GM10266 (cell line): Measurements from ENCODE around the gene THADA.
"Not testable (repeated sequence)": the region's sequence is repeated elsewhere in the genome, so short reads cannot be mapped to it uniquely, and the experiment has no call there.

ENCODE experiments used
- DNase-seq: peaks from one replicate; pipeline ENCODE4 v3.0.0; 2012; ENCODE audit errors: extremely low spot score
- TF ChIP-seq, protein P1 (sequence below): IDR thresholded peaks from 2 replicates; pipeline ENCODE4 v1.5.1; 2012; ENCODE audit warnings: mild to moderate bottlenecking, low read depth; ENCODE audit not compliant: control insufficient read depth, insufficient read depth; ENCODE audit errors: missing control alignments

THADA gene

DNA sequence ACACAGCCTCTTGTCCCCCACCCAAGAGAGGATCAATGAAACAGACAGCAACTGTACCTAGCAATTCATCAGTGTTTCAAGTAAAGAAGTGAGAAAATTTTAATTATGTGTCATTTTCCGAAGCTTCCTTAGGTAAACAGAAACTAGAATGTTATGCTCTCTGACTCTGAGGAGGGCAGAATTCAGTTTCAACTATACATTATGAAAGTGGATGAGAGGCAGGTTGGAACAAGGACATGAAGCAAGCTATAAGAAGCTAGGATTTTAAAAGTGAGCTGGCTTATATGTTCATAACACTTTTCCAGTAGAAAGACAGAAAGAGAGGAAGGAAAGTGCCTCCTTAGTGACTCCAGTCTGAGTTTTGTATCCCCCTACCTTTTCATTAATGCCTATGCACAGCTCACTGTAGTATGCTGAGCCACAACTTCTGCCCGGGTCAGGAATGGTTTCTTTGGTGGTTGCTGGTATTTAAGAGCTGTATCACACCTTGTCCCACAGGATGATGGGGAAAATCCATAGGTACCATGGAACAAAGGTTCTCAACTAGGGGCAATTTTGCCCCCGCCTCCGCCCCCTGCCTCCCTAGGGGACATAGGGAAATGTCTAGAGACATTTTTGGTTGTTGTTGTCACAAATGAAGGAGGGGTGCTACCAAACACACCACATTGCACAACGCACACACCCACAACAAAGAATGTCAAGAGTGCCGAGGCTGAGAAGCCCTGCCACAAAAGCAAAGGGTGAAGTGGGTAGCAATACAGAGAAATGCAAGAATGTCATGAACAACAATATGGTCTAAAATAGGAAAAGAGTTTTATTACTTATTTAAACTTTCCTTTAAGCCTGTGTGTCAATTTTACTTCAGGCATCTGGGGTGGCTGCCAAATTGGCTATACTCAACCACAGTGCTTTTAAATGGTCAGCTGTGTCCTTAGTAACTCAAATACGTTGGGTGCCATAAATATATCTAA lies 208.5 kb downstream of the THADA start:
- TF ChIP-seq, protein P1, sequence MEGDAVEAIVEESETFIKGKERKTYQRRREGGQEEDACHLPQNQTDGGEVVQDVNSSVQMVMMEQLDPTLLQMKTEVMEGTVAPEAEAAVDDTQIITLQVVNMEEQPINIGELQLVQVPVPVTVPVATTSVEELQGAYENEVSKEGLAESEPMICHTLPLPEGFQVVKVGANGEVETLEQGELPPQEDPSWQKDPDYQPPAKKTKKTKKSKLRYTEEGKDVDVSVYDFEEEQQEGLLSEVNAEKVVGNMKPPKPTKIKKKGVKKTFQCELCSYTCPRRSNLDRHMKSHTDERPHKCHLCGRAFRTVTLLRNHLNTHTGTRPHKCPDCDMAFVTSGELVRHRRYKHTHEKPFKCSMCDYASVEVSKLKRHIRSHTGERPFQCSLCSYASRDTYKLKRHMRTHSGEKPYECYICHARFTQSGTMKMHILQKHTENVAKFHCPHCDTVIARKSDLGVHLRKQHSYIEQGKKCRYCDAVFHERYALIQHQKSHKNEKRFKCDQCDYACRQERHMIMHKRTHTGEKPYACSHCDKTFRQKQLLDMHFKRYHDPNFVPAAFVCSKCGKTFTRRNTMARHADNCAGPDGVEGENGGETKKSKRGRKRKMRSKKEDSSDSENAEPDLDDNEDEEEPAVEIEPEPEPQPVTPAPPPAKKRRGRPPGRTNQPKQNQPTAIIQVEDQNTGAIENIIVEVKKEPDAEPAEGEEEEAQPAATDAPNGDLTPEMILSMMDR = no peak
- peak; percentile 38 for DNase-seq

DNA sequence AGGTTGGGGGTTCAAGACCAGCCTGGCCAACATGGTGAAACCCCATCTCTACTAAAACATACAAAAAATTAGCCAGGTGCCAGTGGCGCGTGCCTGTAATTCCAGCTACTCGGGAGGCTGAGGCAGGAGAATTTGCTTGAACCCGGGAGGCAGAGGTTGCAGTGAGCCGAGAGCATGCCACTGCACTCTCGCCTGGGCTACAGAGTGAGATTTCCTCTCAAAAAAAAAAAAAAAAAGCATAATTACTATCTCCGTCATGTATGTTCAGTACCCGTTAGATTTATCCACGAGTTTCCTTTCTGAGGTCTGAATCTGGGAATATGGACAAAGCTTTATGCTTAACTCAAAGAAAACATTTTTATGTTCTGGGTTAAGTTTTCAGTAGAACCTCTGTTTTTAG lies 209.2 kb downstream of the THADA start:
- not testable (repeated sequence) for DNase-seq

- TF ChIP-seq, protein P1 = no peak
- DNase-seq = no peak
Observed at GRCh38 chr2:43384143-43384542, 211.7 kb downstream of the THADA start.

DNA sequence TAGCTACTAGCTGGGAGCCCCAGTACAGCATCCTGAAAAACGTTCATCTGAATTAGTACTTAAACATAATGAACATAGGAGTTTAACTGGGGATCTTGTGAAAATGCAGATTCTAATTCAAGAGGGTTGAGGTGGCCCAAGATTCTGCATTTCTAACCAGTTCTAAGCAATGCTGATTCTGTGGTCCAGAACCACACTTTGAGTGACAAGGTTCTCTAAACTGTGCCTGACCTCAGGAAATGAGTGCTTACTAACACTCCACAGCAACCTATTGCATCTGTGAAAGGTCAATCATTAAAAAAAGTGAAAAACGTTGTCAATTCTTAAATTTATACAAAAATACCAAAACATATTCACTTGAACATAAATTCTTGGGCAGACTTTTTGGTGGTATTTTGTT lies 212.3 kb downstream of the THADA start:
- no peak for DNase-seq
- TF ChIP-seq, protein P1 = no peak

GRCh38 chr2:43379494-43379893 lies 216.3 kb downstream of the THADA start:
- TF ChIP-seq, protein P1 = no peak
- no peak for DNase-seq

DNA sequence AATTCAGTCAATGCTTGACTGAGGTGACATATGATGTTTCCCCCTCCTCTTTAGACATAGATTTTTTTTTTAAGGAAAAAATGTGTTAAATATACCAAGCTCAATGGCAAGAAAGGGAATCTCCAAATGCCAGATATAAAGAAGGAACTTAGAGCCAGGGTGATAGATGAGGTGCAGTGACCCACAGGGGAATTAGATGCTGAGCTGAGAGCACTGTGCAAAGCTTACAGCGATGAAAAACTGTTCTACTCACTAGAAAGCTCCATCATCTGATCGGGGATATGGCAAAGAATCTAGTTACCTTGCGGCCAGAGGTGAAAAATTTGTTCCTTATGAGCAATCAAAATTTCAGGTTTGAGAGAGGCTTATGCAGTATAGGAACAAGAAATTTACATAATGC lies 218.5 kb downstream of the THADA start:
- DNase-seq = no peak
- TF ChIP-seq, protein P1 = no peak

- DNase-seq = no peak
- TF ChIP-seq, protein P1 = no peak
Observed at GRCh38 chr2:43376523-43377198, 219.2 kb downstream of the THADA start.
